ENCODE measurements around the gene MNS1. TPM values are rescaled to one million over a fixed set of nuclear protein-coding genes. Genes with fewer than 3 reads are reported as not detected.
"Not testable (repeated sequence)": the region's sequence is repeated elsewhere in the genome, so short reads cannot be mapped to it uniquely, and the experiment has no call there.

MNS1 gene
- total and polyA plus RNA-seq, 2 experiments from 2014 or later = 0.70 to 1.2 TPM

GRCh38 chr15:56491110-56491722, 26.3 kb upstream of the MNS1 start:
- no peaks in the 10 kb centered on the region for H3K79me2 ChIP-seq
- H3K4me2 ChIP-seq = no peak overlapping the region
- H3K4me3 ChIP-seq = no peak overlapping the region
- no peaks in the 10 kb centered on the region for H3K36me3 ChIP-seq (replicated peaks; ENCODE audit: insufficient read depth, low read depth)
- TF ChIP-seq CTCF (IDR thresholded peaks at IDR 0.05; ENCODE audit: poor library complexity) = peak; percentile 97
- no peak for TF ChIP-seq EZH2phosphoT487 (IDR thresholded peaks at IDR 0.05; ENCODE audit: low read depth, severe bottlenecking, unreplicated experiment)
- H3K27ac ChIP-seq = no peak overlapping the region
- no peaks in the 10 kb centered on the region for H4K20me1 ChIP-seq (ENCODE audit: insufficient read depth, poor library complexity, severe bottlenecking)
- no peaks in the 10 kb centered on the region for H3K4me1 ChIP-seq (ENCODE audit: insufficient read depth)
- 43% methylated on average over 5 of the region's 5 CpGs for WGBS (ENCODE audit: low lambda C conversion rate, missing lambda C conversion rate)
- no peak overlapping the region for H2AFZ ChIP-seq
- no peaks in the 10 kb centered on the region for H3K9me3 ChIP-seq (ENCODE audit: low read depth)
- no peaks in the 10 kb centered on the region for H3K27me3 ChIP-seq
- DNase-seq (ENCODE audit: low spot score) = peak; percentile 86
- H3K9me2 ChIP-seq (replicated peaks; ENCODE audit: insufficient read depth) = no peaks in the 10 kb centered on the region

- H2AFZ ChIP-seq = no peak overlapping the region
- no peak overlapping the region for H3K4me3 ChIP-seq
- no peak overlapping the region for H3K27ac ChIP-seq
- 95% methylated on average over 1 of the region's 1 CpG for WGBS (ENCODE audit: low lambda C conversion rate, missing lambda C conversion rate)
- no peaks in the 10 kb centered on the region for H3K36me3 ChIP-seq (replicated peaks; ENCODE audit: insufficient read depth, low read depth)
- TF ChIP-seq EZH2phosphoT487 (IDR thresholded peaks at IDR 0.05; ENCODE audit: low read depth, severe bottlenecking, unreplicated experiment) = no peak
- TF ChIP-seq CTCF (IDR thresholded peaks at IDR 0.05; ENCODE audit: poor library complexity) = no peak
- TF ChIP-seq EZH2 (IDR thresholded peaks at IDR 0.05; ENCODE audit: borderline replicate concordance) = no peak
- H3K4me1 ChIP-seq (ENCODE audit: insufficient read depth) = no peaks in the 10 kb centered on the region
- H3K4me2 ChIP-seq = no peak overlapping the region
- H3K9me2 ChIP-seq (replicated peaks; ENCODE audit: insufficient read depth) = no peaks in the 10 kb centered on the region
- H4K20me1 ChIP-seq (ENCODE audit: insufficient read depth, poor library complexity, severe bottlenecking) = no peaks in the 10 kb centered on the region
- H3K27me3 ChIP-seq = no peaks in the 10 kb centered on the region
- H3K79me2 ChIP-seq = no peaks in the 10 kb centered on the region
- peak; percentile 42 for DNase-seq (ENCODE audit: low spot score)
- no peaks in the 10 kb centered on the region for H3K9me3 ChIP-seq (ENCODE audit: low read depth)
Observed at GRCh38 chr15:56490461-56490860, 25.5 kb upstream of the MNS1 start.

GRCh38 chr15:56486206-56486605, 21.3 kb upstream of the MNS1 start:
- H3K79me2 ChIP-seq; H3K36me3 ChIP-seq (replicated peaks; ENCODE audit: insufficient read depth, low read depth); H3K27me3 ChIP-seq; H4K20me1 ChIP-seq (ENCODE audit: insufficient read depth, poor library complexity, severe bottlenecking); H2AFZ ChIP-seq; DNase-seq (ENCODE audit: low spot score); H3K9me3 ChIP-seq (ENCODE audit: low read depth); H3K4me3 ChIP-seq; H3K4me2 ChIP-seq; H3K9me2 ChIP-seq (replicated peaks; ENCODE audit: insufficient read depth); H3K27ac ChIP-seq; H3K4me1 ChIP-seq (ENCODE audit: insufficient read depth): not testable (repeated sequence)
- 94% methylated on average over 2 of the region's 2 CpGs for WGBS (ENCODE audit: low lambda C conversion rate, missing lambda C conversion rate)

GRCh38 chr15:56485426-56485825, 20.5 kb upstream of the MNS1 start:
- H3K4me1 ChIP-seq (ENCODE audit: insufficient read depth); H3K4me2 ChIP-seq; H3K27ac ChIP-seq; H3K9me3 ChIP-seq (ENCODE audit: low read depth); H3K27me3 ChIP-seq; H4K20me1 ChIP-seq (ENCODE audit: insufficient read depth, poor library complexity, severe bottlenecking); H3K9me2 ChIP-seq (replicated peaks; ENCODE audit: insufficient read depth); H3K79me2 ChIP-seq; H3K36me3 ChIP-seq (replicated peaks; ENCODE audit: insufficient read depth, low read depth); DNase-seq (ENCODE audit: low spot score); H3K4me3 ChIP-seq; H2AFZ ChIP-seq: not testable (repeated sequence)
- WGBS (ENCODE audit: low lambda C conversion rate, missing lambda C conversion rate) = 89% methylated on average over 3 of the region's 3 CpGs
